NOMO-1 treated with DMSO at 0.1 percent for 48 hours (cell line): ENCODE data around the gene PGS1.

Source experiments
- DNase-seq: peaks from one replicate; lab custom pipeline; 2025; ENCODE audit not compliant: unreplicated experiment; lab: John Stamatoyannopoulos, UW

PGS1 gene

DNA sequence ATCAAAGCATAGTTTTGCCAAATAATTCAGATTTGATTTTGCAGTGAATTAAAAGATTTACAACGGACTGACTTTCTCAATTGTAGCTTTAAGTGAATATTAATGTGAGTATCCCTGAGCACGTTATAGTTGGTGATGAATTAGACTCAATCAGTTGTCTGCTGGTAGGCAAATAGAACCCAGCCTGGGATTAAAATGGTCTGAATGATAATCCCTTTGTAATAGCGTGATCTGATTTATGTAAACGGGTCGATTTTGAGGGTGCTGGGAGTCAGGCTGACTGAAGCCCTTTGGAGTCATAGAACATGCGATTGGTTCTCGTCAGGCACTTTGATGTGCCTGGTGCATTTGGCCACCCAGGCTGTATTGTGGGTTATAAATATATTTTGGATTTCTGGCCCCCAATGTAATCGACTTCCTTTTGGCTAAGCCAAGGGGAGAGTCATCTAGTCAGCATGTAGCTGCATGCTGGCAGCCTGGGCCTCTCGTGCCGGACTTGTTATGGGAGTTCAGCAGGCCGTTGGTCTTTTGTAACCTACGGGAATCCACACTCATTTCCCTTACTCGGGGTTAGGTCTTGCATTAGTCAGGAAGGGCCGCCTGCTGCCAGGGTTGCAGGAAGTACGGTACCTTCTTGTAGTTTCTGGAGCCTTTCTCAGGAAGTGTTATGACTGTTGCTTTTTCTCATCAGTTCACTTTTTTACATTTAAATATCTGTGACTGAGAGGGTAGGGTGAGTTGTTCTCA is 5.4 kb downstream of the PGS1 start:
- DNase-seq = peak; percentile 88

GRCh38 chr17:78384479-78385175 is 6.2 kb downstream of the PGS1 start:
- DNase-seq = peak; percentile 30

DNA sequence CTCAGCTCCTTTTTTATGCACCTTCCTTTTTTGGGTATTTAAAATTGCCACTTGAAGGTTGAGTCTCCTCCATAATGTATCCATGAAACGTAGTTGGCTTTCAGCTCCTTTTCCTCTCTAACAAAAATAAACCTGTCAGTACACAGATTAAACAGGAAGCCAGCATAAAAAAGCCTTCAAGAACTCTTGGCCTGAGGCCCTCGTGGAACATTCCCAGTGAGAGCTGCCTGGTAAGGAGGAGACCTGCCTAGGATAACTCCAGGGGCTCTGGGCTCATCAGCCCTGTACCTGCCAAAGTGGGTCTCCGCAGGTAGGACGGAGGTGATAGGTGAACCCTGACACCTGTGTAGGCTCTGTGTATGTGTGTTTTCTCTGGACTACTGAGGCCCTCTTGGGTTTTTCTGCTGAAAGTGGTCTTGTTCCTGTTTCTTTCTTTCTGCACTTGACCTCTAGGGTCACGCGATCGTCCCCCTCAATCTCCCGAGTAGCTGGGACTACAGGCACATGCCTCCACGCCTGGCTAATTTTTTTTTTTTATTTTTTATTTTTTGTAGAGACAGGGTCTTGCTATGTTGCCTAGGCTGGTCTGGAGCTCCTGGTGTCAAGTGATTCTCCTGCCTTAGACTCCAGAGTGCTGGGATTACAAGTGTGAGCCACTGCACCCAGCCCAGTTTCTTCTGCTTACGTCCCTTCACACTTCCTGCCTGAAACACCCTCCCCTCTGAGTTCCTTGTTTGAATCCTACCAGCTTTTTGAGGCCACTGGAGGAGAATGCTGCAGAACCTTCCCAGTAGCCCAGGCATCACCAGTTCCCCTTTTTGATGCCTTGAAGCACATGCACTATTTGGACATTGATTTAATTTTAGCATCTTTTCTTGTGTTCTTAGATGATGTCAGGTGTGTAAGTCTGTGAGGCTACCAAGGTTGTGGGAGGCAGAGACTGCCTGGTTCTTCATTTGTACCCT is 9.8 kb downstream of the PGS1 start:
- DNase-seq = peak; percentile 92

- no peak for DNase-seq
These were observed 12.0 kb downstream of the PGS1 start for GRCh38 chr17:78390241-78391050.

DNA sequence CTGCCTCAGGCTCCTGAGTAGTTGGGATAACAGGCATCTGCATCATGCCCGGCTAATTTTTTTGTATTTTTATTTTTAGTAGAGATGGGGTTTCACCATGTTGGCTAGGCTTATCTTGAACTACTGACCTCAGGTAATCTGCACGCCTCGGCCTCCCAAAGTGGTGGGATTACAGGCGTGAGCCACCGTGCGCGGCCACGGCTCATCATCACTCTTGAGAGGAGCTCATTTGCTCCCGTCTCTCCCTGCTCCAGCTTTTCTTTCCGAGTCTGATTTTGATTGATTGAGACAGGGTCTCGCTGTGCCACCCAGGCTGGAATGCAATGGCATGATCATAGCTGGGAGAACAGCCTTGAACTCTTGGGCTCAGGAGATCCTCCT is 12.6 kb downstream of the PGS1 start:
- no peak for DNase-seq

DNA sequence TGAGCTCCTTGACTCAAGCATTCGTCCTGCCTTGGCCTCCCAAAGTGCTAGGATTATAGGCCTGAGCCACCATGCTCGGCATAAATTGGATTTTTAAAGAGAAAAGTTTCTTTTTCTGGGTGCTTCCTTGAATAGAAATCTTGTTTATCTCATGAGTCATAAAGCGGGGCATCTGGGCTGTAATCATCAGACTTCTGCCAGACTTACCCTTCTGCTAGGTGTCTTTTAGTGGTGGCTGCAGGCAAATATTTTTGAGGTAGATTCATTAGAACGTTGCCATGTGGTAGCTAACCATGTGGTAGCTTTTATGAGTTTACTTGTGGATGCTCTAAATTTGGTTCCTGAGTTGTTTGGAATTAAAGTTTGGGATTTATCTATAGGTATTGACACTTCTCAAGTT is 13.4 kb downstream of the PGS1 start:
- DNase-seq = no peak

DNA sequence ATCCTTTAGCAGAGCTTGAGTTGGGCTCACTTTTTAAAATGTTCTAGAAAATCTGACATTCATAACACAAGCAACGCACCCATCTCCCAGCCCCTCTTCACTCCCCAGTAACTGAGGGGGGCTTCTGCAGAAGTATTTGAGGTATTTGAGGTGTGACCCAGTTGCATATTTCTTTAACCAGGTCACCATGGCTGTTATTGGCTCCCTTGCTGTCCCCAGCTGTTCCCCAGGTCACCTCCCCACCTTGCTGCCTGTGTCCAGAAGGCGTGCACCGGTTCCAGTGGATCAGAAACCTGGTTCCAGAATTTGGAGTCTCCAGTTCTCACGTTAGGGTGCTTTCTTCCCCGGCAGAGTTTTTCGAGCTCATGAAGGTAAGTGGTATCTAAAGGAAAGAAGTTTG is 13.8 kb downstream of the PGS1 start:
- DNase-seq = no peak

GRCh38 chr17:78393575-78393974 is 15.1 kb downstream of the PGS1 start:
- no peak for DNase-seq

DNA sequence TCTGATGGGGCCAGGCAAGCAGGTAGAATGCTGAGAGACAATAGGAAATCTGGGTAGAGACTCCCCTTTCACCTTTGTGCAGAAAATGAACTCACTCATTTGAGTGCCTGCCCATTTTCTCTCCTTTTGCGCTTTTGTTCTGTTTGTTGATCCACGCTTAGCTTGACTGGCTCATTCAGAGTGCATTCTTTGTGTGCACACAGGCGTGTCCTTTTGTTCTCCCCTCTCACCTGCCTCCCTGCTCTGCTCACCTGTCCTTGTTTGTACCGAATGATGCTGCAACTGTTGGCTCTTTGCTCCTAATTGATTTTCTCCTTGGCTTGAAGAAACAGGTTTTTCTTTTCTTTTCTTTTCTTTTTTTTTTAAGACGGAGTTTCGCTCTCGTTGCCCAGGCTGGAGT is 15.8 kb downstream of the PGS1 start:
- no peak for DNase-seq

GRCh38 chr17:78395155-78395554 is 16.7 kb downstream of the PGS1 start:
- no peak for DNase-seq

GRCh38 chr17:78396441-78397337 is 18.2 kb downstream of the PGS1 start:
- DNase-seq = no peak

GRCh38 chr17:78397681-78398101 is 19.2 kb downstream of the PGS1 start:
- no peak for DNase-seq

DNA sequence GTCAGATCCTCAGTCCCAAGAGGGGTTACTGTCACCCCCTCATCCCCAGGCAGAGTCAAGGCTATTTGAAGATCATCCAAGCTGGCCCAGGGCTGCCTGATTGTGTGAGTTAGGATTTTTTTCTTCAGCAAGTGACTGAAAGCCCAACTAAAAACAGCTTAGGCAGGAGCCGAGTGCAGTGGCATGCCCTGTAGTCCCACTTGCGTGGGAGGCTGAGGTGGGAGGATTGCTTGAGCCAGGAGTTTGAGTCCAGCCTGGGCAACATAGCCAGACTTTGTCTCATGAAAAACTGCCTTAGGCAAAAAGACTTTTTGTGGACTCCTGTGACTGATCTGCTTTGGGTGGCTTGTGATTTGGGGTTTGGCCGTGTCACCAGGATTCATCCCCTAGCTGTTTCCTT is 19.9 kb downstream of the PGS1 start:
- DNase-seq = no peak

DNA sequence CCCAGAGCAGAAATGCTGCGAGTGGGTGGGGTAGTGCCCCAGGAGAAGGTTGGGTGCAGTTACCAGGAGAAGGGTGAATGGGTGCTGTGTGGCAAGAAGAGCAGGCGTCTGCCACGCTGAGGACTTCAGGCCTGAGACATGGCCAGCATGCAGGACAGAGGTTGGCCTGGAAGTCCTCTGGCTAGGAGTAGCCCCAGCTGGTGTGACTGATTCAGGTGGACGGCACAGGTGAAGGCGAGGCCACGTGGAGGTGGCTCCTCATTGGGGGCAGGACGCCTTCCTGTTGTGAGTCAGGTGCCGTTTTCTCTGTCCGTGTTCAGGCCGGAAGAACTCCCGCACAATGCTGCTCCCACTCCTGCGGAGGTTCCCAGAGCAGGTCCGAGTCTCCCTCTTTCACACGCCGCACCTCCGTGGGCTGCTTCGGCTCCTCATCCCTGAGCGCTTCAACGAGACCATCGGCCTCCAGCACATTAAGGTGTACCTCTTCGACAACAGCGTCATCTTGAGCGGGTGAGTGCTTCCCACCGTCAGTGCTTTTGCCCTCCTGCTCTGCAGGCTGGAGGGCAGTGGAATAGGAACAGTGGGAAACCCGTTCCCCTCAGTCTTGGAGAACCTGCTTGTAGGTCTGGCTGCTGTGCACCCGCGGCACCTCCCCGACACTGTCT is 20.7 kb downstream of the PGS1 start:
- no peak for DNase-seq

- no peak for DNase-seq
These were observed 21.3 kb downstream of the PGS1 start for GRCh38 chr17:78399693-78400144.

- no peak for DNase-seq
These were observed 22.3 kb downstream of the PGS1 start for GRCh38 chr17:78400581-78401240.

DNA sequence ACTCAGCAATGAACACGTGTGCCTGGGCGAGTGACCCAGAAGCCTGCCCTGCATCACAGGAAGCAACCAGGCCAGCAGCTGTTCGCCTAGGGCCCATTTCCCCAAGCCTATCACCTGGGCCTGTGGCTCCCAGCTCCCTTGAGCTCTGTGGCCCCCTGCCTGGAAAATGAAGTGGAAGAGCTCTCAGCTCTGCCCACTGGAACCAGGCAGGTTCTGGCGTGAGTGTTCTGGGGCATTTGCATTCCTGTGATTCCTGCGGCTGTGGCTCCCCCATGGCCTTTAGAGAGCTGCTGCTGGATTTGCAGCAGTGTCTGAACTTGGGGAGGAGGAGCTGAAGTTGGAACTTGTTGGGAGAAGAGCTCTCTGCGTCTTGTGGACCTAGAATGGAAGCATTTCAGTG is 22.8 kb downstream of the PGS1 start:
- DNase-seq = no peak

DNA sequence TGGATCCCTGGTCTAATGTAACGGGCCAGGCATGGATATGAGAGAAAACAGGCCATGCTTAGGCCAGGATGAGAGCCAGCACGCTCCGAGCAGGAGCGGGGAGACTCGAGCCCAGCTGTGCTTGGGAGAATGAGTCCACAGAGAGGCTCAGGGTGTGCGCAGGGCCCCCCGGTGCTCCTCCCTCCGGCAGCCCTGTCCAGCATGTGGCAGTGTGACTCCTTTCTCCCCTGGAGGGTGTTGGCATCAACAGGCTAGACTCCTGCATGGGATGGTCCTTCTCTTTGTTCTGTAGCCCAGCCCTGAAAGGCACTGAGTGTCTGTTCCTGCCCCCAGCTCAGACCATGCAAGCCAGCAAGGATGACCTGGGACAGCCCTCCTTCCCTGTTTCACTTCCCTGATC is 23.4 kb downstream of the PGS1 start:
- DNase-seq = no peak

GRCh38 chr17:78403822-78404221 is 25.4 kb downstream of the PGS1 start:
- no peak for DNase-seq
